Measurements from ENCODE around the gene CDO1. TPM values are rescaled to one million over a fixed set of nuclear protein-coding genes. Genes with fewer than 3 reads are reported as not detected.

The CDO1 gene
- total and polyA plus RNA-seq, 9 of the 15 experiments (the other 6 are each of a cell fraction or from before 2014, with no cell fraction given), result 0.16 to 0.22 TPM; not detected in 7

DNA sequence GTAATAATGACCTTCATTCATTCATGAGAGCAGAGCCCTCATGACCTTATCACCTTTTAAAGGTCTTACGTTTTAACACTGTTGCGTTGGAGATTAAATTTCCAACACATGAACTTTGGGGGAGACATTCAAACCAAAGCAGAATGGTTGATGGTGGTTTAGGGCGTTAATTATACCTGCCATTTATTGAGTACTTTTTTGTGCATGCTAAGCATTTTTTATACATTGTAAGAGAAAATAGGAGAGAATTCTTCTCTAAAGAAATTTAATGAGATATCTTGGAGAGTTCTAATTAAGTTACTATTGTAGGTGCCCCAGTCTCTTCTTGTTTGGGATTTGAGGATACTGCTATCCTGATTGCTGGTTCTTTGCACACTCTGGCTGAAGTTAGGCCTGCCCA is 37.7 kb upstream of the CDO1 start:
- Histone ChIP-seq H3K9me1 (ENCODE audit: control insufficient read depth, insufficient read depth, low read length) (no peaks in the 10 kb centered on the region), H3K4me2 (ENCODE audit: insufficient read depth, low read length) (no peak overlapping the region), H3K27me3 (ENCODE audit: control insufficient read depth in 2 of 2, insufficient read depth in 2 of 2, low read length in 2 of 2) (no peaks in the 10 kb centered on the region), H3K4me1 (replicated peaks in 1 of 2; ENCODE audit: control insufficient read depth in 2 of 2, insufficient read depth in 2 of 2, low read length in 2 of 2) (no peaks in the 10 kb centered on the region), H3K4me3 (no peak overlapping the region), H2AFZ (ENCODE audit: low read depth, low read length) (no peak overlapping the region), H3K9me3 (replicated peaks; ENCODE audit: control insufficient read depth, insufficient read depth, low read depth, low read length) (0 out of 2 replicates have a peak, but pooled peaks cover 2% of the 10 kb centered on the region), H3K79me2 (ENCODE audit: control insufficient read depth, insufficient read depth, low read length) (peaks cover 56% of the 10 kb centered on the region), H4K20me1 (replicated peaks; ENCODE audit: control insufficient read depth, insufficient read depth, low read length) (no peaks in the 10 kb centered on the region), H3K27ac (ENCODE audit: extremely low read depth, low read depth, low read length) (no peak overlapping the region), H3K36me3 (ENCODE audit: control insufficient read depth, insufficient read depth, low read length) (no peaks in the 10 kb centered on the region), H3K9ac (ENCODE audit: insufficient read depth in 1 of 2, low read depth in 2 of 2, low read length in 2 of 2) (no peak overlapping the region)
- BruUV-seq (replicated peaks), result no TSS peak
- in situ Hi-C loops (cut with MboI) (no loop called here), intact Hi-C loops (cut with micrococcal nuclease) (no loop called here)
- TF ChIP-seq CCNT2 (IDR thresholded peaks at IDR 0.05; ENCODE audit: borderline replicate concordance, extremely low read depth, insufficient read length, low read depth, low read length) (no peak), ARNT (IDR thresholded peaks at IDR 0.05) (no peak), MAFG (tag; conservative IDR thresholded peaks at IDR 0.05) (0 out of 2 replicates have a peak, but pooled peaks have one; percentile 45), MNT (conservative IDR thresholded peaks at IDR 0.05) (no peak), SMC3 (conservative IDR thresholded peaks at IDR 0.05; ENCODE audit: insufficient read depth, low read depth, low read length) (no peak), TRIM28 (IDR thresholded peaks at IDR 0.05) (no peak), C11orf30 (IDR thresholded peaks at IDR 0.05; ENCODE audit: low read depth) (peak; percentile 45), WHSC1 (IDR thresholded peaks at IDR 0.05; ENCODE audit: low read length) (no peak), ZNF830 (CRISPR knock-in tag; IDR thresholded peaks at IDR 0.05) (no peak), MAFK (IDR thresholded peaks at IDR 0.05; ENCODE audit: low read length) (peak; percentile 43; the same call in 1 of the 2 replicates), ZNF316 (IDR thresholded peaks at IDR 0.05) (peak; percentile 80), MAFF (IDR thresholded peaks at IDR 0.05; ENCODE audit: low read length) (peak; percentile 48; the same call in 1 of the 2 replicates), ZNF143 (CRISPR knock-in tag; IDR thresholded peaks at IDR 0.05) (no peak)
- TF ChIP-seq, protein P1, sequence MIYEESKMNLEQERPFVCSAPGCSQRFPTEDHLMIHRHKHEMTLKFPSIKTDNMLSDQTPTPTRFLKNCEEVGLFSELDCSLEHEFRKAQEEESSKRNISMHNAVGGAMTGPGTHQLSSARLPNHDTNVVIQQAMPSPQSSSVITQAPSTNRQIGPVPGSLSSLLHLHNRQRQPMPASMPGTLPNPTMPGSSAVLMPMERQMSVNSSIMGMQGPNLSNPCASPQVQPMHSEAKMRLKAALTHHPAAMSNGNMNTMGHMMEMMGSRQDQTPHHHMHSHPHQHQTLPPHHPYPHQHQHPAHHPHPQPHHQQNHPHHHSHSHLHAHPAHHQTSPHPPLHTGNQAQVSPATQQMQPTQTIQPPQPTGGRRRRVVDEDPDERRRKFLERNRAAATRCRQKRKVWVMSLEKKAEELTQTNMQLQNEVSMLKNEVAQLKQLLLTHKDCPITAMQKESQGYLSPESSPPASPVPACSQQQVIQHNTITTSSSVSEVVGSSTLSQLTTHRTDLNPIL (CRISPR knock-in tag; IDR thresholded peaks at IDR 0.05), result no peak
- TF ChIP-seq, protein P2, sequence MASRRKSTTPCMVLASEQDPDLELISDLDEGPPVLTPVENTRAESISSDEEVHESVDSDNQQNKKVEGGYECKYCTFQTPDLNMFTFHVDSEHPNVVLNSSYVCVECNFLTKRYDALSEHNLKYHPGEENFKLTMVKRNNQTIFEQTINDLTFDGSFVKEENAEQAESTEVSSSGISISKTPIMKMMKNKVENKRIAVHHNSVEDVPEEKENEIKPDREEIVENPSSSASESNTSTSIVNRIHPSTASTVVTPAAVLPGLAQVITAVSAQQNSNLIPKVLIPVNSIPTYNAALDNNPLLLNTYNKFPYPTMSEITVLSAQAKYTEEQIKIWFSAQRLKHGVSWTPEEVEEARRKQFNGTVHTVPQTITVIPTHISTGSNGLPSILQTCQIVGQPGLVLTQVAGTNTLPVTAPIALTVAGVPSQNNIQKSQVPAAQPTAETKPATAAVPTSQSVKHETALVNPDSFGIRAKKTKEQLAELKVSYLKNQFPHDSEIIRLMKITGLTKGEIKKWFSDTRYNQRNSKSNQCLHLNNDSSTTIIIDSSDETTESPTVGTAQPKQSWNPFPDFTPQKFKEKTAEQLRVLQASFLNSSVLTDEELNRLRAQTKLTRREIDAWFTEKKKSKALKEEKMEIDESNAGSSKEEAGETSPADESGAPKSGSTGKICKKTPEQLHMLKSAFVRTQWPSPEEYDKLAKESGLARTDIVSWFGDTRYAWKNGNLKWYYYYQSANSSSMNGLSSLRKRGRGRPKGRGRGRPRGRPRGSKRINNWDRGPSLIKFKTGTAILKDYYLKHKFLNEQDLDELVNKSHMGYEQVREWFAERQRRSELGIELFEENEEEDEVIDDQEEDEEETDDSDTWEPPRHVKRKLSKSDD (conservative IDR thresholded peaks at IDR 0.05; ENCODE audit: low read length), result no peak
- ChIA-PET CTCF (ENCODE audit: low intra/inter-chr PET ratio) (no interaction called here), POLR2A (no interaction called here)
- 81% methylated on average over 3 of the region's 3 CpGs for WGBS (ENCODE audit: insufficient coverage, low coverage, missing lambda C conversion rate)
- ATAC-seq, result no peak
- no peak for DNase-seq (ENCODE audit: extremely low read depth in 1 of 4, low spot score in 3 of 4)
- no peak for FAIRE-seq
